Keratinocyte (primary cell): ENCODE measurements around the gene CHFR.

Experiments used
- CTCF ChIP-seq, 3 experiments: IDR thresholded peaks in 1 of 3; conservative IDR thresholded peaks in 1 of 3; optimal IDR thresholded peaks in 1 of 3; 2 replicates in 2 of 3; 3 replicates in 1 of 3; pipeline versions ENCODE3 to v1.5.1; 2011; ENCODE audit warnings: low read length in 3 of 3, mild to moderate bottlenecking in 3 of 3, moderate library complexity in 2 of 3, control low read depth in 1 of 3, inconsistent platforms in 1 of 3; ENCODE audit not compliant: insufficient read depth in 2 of 3; ENCODE audit errors: extremely low read depth in 1 of 3
- EZH2 ChIP-seq: IDR thresholded peaks from one replicate; pipeline ENCODE4 v1.6.1; 2012; ENCODE audit warnings: inconsistent platforms, mild to moderate bottlenecking, low read length, moderate library complexity

DNA sequence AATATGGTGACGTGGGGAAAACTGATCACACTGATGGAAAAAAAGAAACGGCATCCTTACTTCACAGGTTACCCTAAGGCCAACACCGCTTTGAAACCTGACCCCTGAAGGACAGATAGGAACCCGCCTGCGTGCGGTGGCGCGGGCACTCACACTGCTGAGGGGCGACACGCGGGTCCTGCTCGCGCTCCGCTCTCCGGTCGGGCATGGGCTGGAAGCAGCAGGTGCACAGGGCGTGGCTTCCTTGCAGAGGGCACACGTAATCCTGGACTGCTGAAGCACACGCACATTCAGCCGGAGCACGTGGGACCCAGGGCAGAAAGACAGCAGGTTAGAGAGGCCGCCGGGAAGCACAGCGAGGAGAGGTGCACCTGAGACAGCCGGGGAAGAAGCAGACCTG lies 35.9 kb downstream of the CHFR start:
- TF ChIP-seq CTCF (optimal IDR thresholded peaks at IDR 0.05 in 1 of 3, IDR thresholded peaks at IDR 0.05 in 1 of 3, conservative IDR thresholded peaks at IDR 0.05 in 1 of 3; ENCODE audit: extremely low read depth in 1 of 3, insufficient read depth in 2 of 3, low read length in 3 of 3) (no peak), EZH2 (no peak)
